Panc1 (cell line): ENCODE measurements around the gene SNED1. TPM values are rescaled to one million over a fixed set of nuclear protein-coding genes. Genes with fewer than 3 reads are reported as not detected.

Experiments
- ATAC-seq: fragments of 200-7000 bp; cut with Tn5 transposase; 2 replicates; pipeline ENCODE4 v1.9.1; 2020; ENCODE audit warnings: mild to moderate bottlenecking, moderate library complexity
- BruUV-seq: library from RNA; stranded (reverse); fragments of 400-500 nt; replicated peaks from 2 replicates; lab custom pipeline; 2021; lab: Mats Ljungman, UMichigan
- CTCF ChIA-PET: fragments of 300-600 bp; sonication (Branson Sonifier 250); formaldehyde crosslinking; loops from one replicate; lab custom pipeline; 2022; ENCODE audit warnings: antibody characterized with exemption; lab: Charles Lee
- POLR2A ChIA-PET: fragments of 300-600 bp; sonication (Branson Sonifier 250); formaldehyde crosslinking; loops from one replicate; lab custom pipeline; 2022; ENCODE audit warnings: antibody characterized with exemption; lab: Charles Lee
- DNase-seq: peaks from one replicate; pipeline ENCODE4 v3.0.0-alpha.2; 2010; ENCODE audit warnings: low read depth, low spot score
- H3K27ac ChIP-seq: 2 replicates; pipeline ENCODE4 v1.5.1; 2011; ENCODE audit warnings: mild to moderate bottlenecking, low read length, inconsistent platforms
- H3K27me3 ChIP-seq: fragments of 200-500 bp; sonication (Bioruptor generic); 2 replicates; pipeline ENCODE4 v1.6.0; 2014; ENCODE audit warnings: low read length, inconsistent platforms; ENCODE audit not compliant: control insufficient read depth, insufficient read depth
- H3K36me3 ChIP-seq: fragments of 200-500 bp; sonication (Bioruptor generic); 2 replicates; pipeline ENCODE4 v1.5.1; 2014; ENCODE audit warnings: inconsistent platforms, mild to moderate bottlenecking, low read length, moderate library complexity; ENCODE audit not compliant: control insufficient read depth, insufficient read depth
- H3K4me1 ChIP-seq: 2 replicates; pipeline ENCODE4 v1.5.1; 2011; ENCODE audit warnings: inconsistent platforms, mild to moderate bottlenecking, low read length, moderate library complexity; ENCODE audit not compliant: control insufficient read depth, insufficient read depth
- H3K4me3 ChIP-seq, 2 experiments: 2 replicates each; pipeline ENCODE4 v1.5.1; 2011 to 2012; ENCODE audit warnings: low read depth in 2 of 2, low read length in 2 of 2, mild to moderate bottlenecking in 2 of 2, inconsistent platforms in 1 of 2, moderate library complexity in 1 of 2
- H3K9me3 ChIP-seq: fragments of 200-500 bp; sonication (Bioruptor generic); 2 replicates; pipeline ENCODE4 v1.5.1; 2014; ENCODE audit warnings: low read depth, mild to moderate bottlenecking, inconsistent platforms, low read length, moderate library complexity; ENCODE audit not compliant: control insufficient read depth, insufficient read depth
- CTCF ChIP-seq: fragments of 450-650 bp; IDR thresholded peaks from 2 replicates; pipeline ENCODE4 v1.5.1; 2017; ENCODE audit warnings: mild to moderate bottlenecking
- POLR2AphosphoS5 ChIP-seq: IDR thresholded peaks from 2 replicates; pipeline ENCODE4 v1.6.1; 2012; ENCODE audit warnings: mild to moderate bottlenecking, low read depth, low read length, moderate library complexity
- REST ChIP-seq, 2 experiments: IDR thresholded peaks; 2 replicates each; pipeline ENCODE4 v1.6.1; 2011 to 2012; ENCODE audit warnings: low read depth in 2 of 2, control low read depth in 1 of 2, low read length in 1 of 2, mild to moderate bottlenecking in 1 of 2, moderate library complexity in 1 of 2; ENCODE audit not compliant: insufficient read depth in 1 of 2
- SIN3A ChIP-seq: IDR thresholded peaks from 2 replicates; pipeline ENCODE4 v1.6.1; 2012; ENCODE audit warnings: low read depth, mild to moderate bottlenecking, low read length, moderate library complexity, borderline replicate concordance; ENCODE audit not compliant: insufficient read depth
- TCF7L2 ChIP-seq: IDR thresholded peaks from 2 replicates; pipeline ENCODE4 v1.6.1; 2011; ENCODE audit warnings: mild to moderate bottlenecking, low read depth, low read length, inconsistent platforms
- in situ Hi-C: cut with HindIII; loops from 2 replicates; pipeline ENCODE4 v1.10.0; 2016; ENCODE audit warnings: low sequenced_read_pairs, low pct_unique_long_range_greater_than_20kb
- intact Hi-C: fragments of 100-400 bp; cut with micrococcal nuclease; formaldehyde crosslinking; loops from one replicate; pipeline ENCODE4 v1.10.0; 2022; ENCODE audit not compliant: unreplicated experiment
- total RNA-seq: library from RNA; stranded (reverse); gene quantifications from one replicate; pipeline ENCODE4 v1.2.1, GENCODE V29; 2021; ENCODE audit not compliant: unreplicated experiment

The SNED1 gene
- total RNA-seq, 1 experiment from 2014 or later = 11.0 TPM

- BruUV-seq = no TSS peak
- CTCF ChIA-PET = interaction anchor here (0.6 kb wide), 1 partner anchor 19 kb away, joined by 3 read pairs; no protein-coding TSS in a partner anchor
- H3K27ac ChIP-seq = no peak overlapping the region
- in situ Hi-C loops = no loop called here
- ATAC-seq = no peak
- H3K27me3 ChIP-seq = no peaks in the 10 kb centered on the region
- no peaks in the 10 kb centered on the region; the same call in 1 of the 2 replicates for H3K4me1 ChIP-seq
- POLR2A ChIA-PET = no interaction called here
- intact Hi-C loops = no loop called here
- no peak overlapping the region for H3K4me3 ChIP-seq
- H3K36me3 ChIP-seq = no peaks in the 10 kb centered on the region
- no peak for DNase-seq
- TF ChIP-seq POLR2AphosphoS5 (no peak), TCF7L2 (no peak), SIN3A (no peak), CTCF (no peak), REST (IDR thresholded peaks at IDR 0.05; ENCODE audit: insufficient read depth in 1 of 2, low read depth in 2 of 2, low read length in 1 of 2) (no peak)
- peaks cover 15% of the 10 kb centered on the region for H3K9me3 ChIP-seq
These were observed 31.3 kb downstream of the SNED1 start for GRCh38 chr2:241029599-241030332.

- POLR2A ChIA-PET = no interaction called here
- in situ Hi-C loops = no loop called here
- Histone ChIP-seq H3K27me3 (no peaks in the 10 kb centered on the region), H3K4me3 (no peak overlapping the region), H3K27ac (no peak overlapping the region), H3K9me3 (peaks cover 13% of the 10 kb centered on the region), H3K4me1 (no peaks in the 10 kb centered on the region; the same call in 1 of the 2 replicates), H3K36me3 (no peaks in the 10 kb centered on the region)
- DNase-seq (no peak), ATAC-seq (no peak)
- BruUV-seq = no TSS peak
- CTCF ChIA-PET = no interaction called here
- intact Hi-C loops = no loop called here
- no peak for TF ChIP-seq REST (IDR thresholded peaks at IDR 0.05; ENCODE audit: insufficient read depth in 1 of 2, low read depth in 2 of 2, low read length in 1 of 2)
These were observed 31.9 kb downstream of the SNED1 start for GRCh38 chr2:241030333-241030680.
